Endothelial cell of umbilical vein (primary cell): ENCODE data around the gene ADCY7. TPM values are rescaled to one million over a fixed set of nuclear protein-coding genes. Genes with fewer than 3 reads are reported as not detected.

Source experiments
- BruUV-seq: library from RNA; stranded (reverse); fragments of 400-500 nt; replicated peaks from 2 replicates; lab custom pipeline; 2021; lab: Mats Ljungman, UMichigan
- CTCF ChIA-PET: fragments of 300-600, 350-600 bp; sonication (Branson Sonifier 250); formaldehyde crosslinking; loops from one replicate; lab custom pipeline; 2021; ENCODE audit warnings: antibody characterized with exemption, inconsistent platforms; lab: Charles Lee
- POLR2A ChIA-PET: fragments of 300-600, 350-600 bp; sonication (Branson Sonifier 250); formaldehyde crosslinking; loops from one replicate; lab custom pipeline; 2021; ENCODE audit warnings: antibody characterized with exemption, inconsistent platforms; lab: Charles Lee
- DNase-seq: peaks from one replicate; pipeline ENCODE4 v3.0.0-alpha.2; 2011; ENCODE audit warnings: low read depth, low spot score
- FAIRE-seq: peaks from 2 replicates; lab custom pipeline; 2011; peaks lifted over from hg19 to GRCh38; lab: Jason Lieb, UNC
- H2AFZ ChIP-seq: 2 replicates; pipeline ENCODE4 v1.6.0; 2012; ENCODE audit warnings: low read depth, low read length, control low read depth, inconsistent platforms
- H3K27ac ChIP-seq: 2 replicates; pipeline ENCODE4 v1.5.1; 2011; ENCODE audit warnings: low read depth, mild to moderate bottlenecking, control low read depth, low read length, moderate library complexity; ENCODE audit not compliant: insufficient read depth
- H3K27me3 ChIP-seq, 2 experiments: 2 replicates each; pipeline versions ENCODE4 v1.6.0 to v1.6.1; 2011; ENCODE audit warnings: low read length in 2 of 2, mixed read lengths in 1 of 2; ENCODE audit not compliant: control insufficient read depth in 2 of 2, insufficient read depth in 2 of 2
- H3K36me3 ChIP-seq, 2 experiments: 2 replicates in 1 of 2; 3 replicates in 1 of 2; pipeline ENCODE4 v1.5.1; 2011; ENCODE audit warnings: low read length in 2 of 2, mild to moderate bottlenecking in 1 of 2, moderate library complexity in 1 of 2; ENCODE audit not compliant: control insufficient read depth in 2 of 2, insufficient read depth in 2 of 2; ENCODE audit errors: extremely low read depth in 1 of 2
- H3K4me1 ChIP-seq: 3 replicates; pipeline ENCODE4 v1.5.1; 2011; ENCODE audit warnings: mild to moderate bottlenecking, low read length; ENCODE audit not compliant: control insufficient read depth, insufficient read depth; ENCODE audit errors: extremely low read depth
- H3K4me2 ChIP-seq: 2 replicates; pipeline ENCODE4 v1.6.1; 2011; ENCODE audit warnings: low read length, control low read depth, mixed read lengths; ENCODE audit not compliant: insufficient read depth
- H3K4me3 ChIP-seq, 3 experiments: fragments of 200-600 bp in 1 of 3; sonication (generic), shearing (Covaris generic) in 1 of 3; replicated peaks in 1 of 3; 2 replicates each; pipeline ENCODE4 v1.5.1; 2011 to 2016; ENCODE audit warnings: control low read depth in 3 of 3, low read length in 3 of 3, mild to moderate bottlenecking in 2 of 3, inconsistent platforms in 1 of 3, low read depth in 1 of 3, moderate library complexity in 1 of 3; ENCODE audit not compliant: insufficient read depth in 1 of 3
- H3K79me2 ChIP-seq: 2 replicates; pipeline ENCODE4 v1.6.0; 2012; ENCODE audit warnings: low read length, inconsistent platforms; ENCODE audit not compliant: control insufficient read depth, insufficient read depth
- H3K9ac ChIP-seq: replicated peaks from 2 replicates; pipeline ENCODE3; 2011; ENCODE audit warnings: low read length, control low read depth; ENCODE audit not compliant: insufficient read depth; ENCODE audit errors: extremely low read depth
- H3K9me1 ChIP-seq: replicated peaks from 3 replicates; pipeline ENCODE4 v1.6.0; 2011; ENCODE audit warnings: mild to moderate bottlenecking, low read length; ENCODE audit not compliant: control insufficient read depth, insufficient read depth; ENCODE audit errors: extremely low read depth
- H3K9me3 ChIP-seq: replicated peaks from 2 replicates; pipeline ENCODE4 v1.5.1; 2012; ENCODE audit warnings: low read length, inconsistent platforms; ENCODE audit not compliant: control insufficient read depth, insufficient read depth
- H4K20me1 ChIP-seq: replicated peaks from 2 replicates; pipeline ENCODE3; 2011; ENCODE audit warnings: mild to moderate bottlenecking, low read length; ENCODE audit not compliant: control insufficient read depth, insufficient read depth; ENCODE audit errors: extremely low read depth
- CTCF ChIP-seq, 2 donors: IDR thresholded peaks; 1 replicate in 1 of 2; 2 replicates in 1 of 2; pipeline ENCODE4 v1.5.1; 2011; ENCODE audit warnings: low read length in 2 of 2, mild to moderate bottlenecking in 2 of 2, moderate library complexity in 2 of 2, control low read depth in 1 of 2, inconsistent platforms in 1 of 2, low read depth in 1 of 2; ENCODE audit not compliant: insufficient read depth in 1 of 2; ENCODE audit errors: extremely low read depth in 1 of 2
- FOS ChIP-seq: IDR thresholded peaks from 2 replicates; pipeline ENCODE4 v1.6.1; 2011; ENCODE audit warnings: mild to moderate bottlenecking, low read length, moderate library complexity, borderline replicate concordance; ENCODE audit not compliant: insufficient read depth
- JUN ChIP-seq: IDR thresholded peaks from 2 replicates; pipeline ENCODE4 v1.6.1; 2011; ENCODE audit warnings: borderline replicate concordance, low read depth; ENCODE audit not compliant: insufficient read length, insufficient read depth
- MAX ChIP-seq: IDR thresholded peaks from 2 replicates; pipeline ENCODE4 v1.6.1; 2011; ENCODE audit not compliant: insufficient read depth, insufficient read length
- POLR2AphosphoS5 ChIP-seq: IDR thresholded peaks from 2 replicates; pipeline ENCODE4 v1.6.1; 2012; ENCODE audit warnings: low read depth, mild to moderate bottlenecking, control low read depth, low read length, moderate library complexity; ENCODE audit not compliant: insufficient read depth
- dilution Hi-C: fragments of 300-500 bp; cut with MboI; formaldehyde crosslinking; loops from one replicate; pipeline ENCODE4 v1.15.0; 2019; ENCODE audit warnings: low sequenced_read_pairs; ENCODE audit not compliant: extremely low pct_ligation_motif_present
- intact Hi-C: fragments of 100-400 bp; cut with micrococcal nuclease; formaldehyde crosslinking; loops from one replicate; pipeline ENCODE4 v1.10.0; 2022
- polyA plus RNA-seq, 4 experiments: library from polyadenylated mRNA; depleted of rRNA in 3 of 4; stranded (reverse) in 3 of 4; unstranded in 1 of 4; fragments of >200 nt; gene quantifications; 2 replicates each; pipeline versions ENCODE4 v1.2.1 to v1.2.3, GENCODE V29; 2011 to 2012; ENCODE audit warnings: missing spikeins in 1 of 4
- total RNA-seq: library from RNA; stranded (reverse); gene quantifications from 2 replicates; pipeline ENCODE4 v1.2.3, GENCODE V29; 2021

Gene ADCY7
- total and polyA plus RNA-seq, 2 donors (not counting 3 experiments of a cell fraction or from before 2014, with no cell fraction given): 3.5 to 9.3 TPM

GRCh38 chr16:50338371-50339231 lies 72.2 kb downstream of the ADCY7 start:
- ChIA-PET CTCF (interaction anchor here (0.5 to 2.7 kb wide), 5 partner anchors 9 to 1935 kb away, joined by 3 to 10 read pairs (median 3); partner anchors contain the start of gene CNEP1R1), POLR2A (no interaction called here)
- Histone ChIP-seq H3K9ac (no peak overlapping the region), H3K27me3 (no peaks in the 10 kb centered on the region), H3K27ac (no peak overlapping the region), H2AFZ (no peak overlapping the region), H3K9me3 (no peaks in the 10 kb centered on the region), H3K4me3 (no peak overlapping the region), H3K36me3 (peaks cover 8 to 16% of the 10 kb centered on the region in 2 experiments), H4K20me1 (no peaks in the 10 kb centered on the region), H3K4me1 (no peaks in the 10 kb centered on the region), H3K4me2 (no peak overlapping the region), H3K9me1 (no peaks in the 10 kb centered on the region), H3K79me2 (no peaks in the 10 kb centered on the region)
- no TSS peak for BruUV-seq
- no peak for TF ChIP-seq FOS
- no peak for TF ChIP-seq POLR2AphosphoS5
- no peak for TF ChIP-seq JUN
- TF ChIP-seq CTCF (IDR thresholded peaks at IDR 0.05; ENCODE audit: extremely low read depth in 1 of 2, insufficient read depth in 1 of 2, low read depth in 1 of 2, low read length in 2 of 2): no peak
- TF ChIP-seq MAX: no peak
- dilution Hi-C loops (no loop called here), intact Hi-C loops (loop anchor here (10.0 kb wide), 1 partner anchor 244 kb away; no protein-coding TSS in a partner anchor)
- DNase-seq: no peak
- FAIRE-seq: no peak
